Measurements from ENCODE around the gene TAAR2.

GRCh38 chr6:132590362-132590761 is 33.7 kb downstream of the TAAR2 start:
- TF ChIP-seq CTCF (IDR thresholded peaks at IDR 0.05) (no peak), EZH2phosphoT487 (IDR thresholded peaks at IDR 0.05) (no peak)
